PC-3 (cell line): ENCODE data around the gene KCNH8. TPM values are rescaled to one million over a fixed set of nuclear protein-coding genes. Genes with fewer than 3 reads are reported as not detected.

Source experiments
- ATAC-seq: fragments of 200-7000 bp; cut with Tn5 transposase; 2 replicates; pipeline ENCODE4 v1.9.1; 2020; ENCODE audit warnings: mild to moderate bottlenecking, moderate library complexity
- BruUV-seq: library from RNA; stranded (reverse); fragments of 400-500 nt; replicated peaks from 2 replicates; lab custom pipeline; 2021; lab: Mats Ljungman, UMichigan
- CTCF ChIA-PET: fragments of 300-600 bp; sonication (Branson Sonifier 250); formaldehyde crosslinking; loops from one replicate; lab custom pipeline; 2022; ENCODE audit warnings: antibody characterized with exemption; lab: Charles Lee
- POLR2A ChIA-PET: fragments of 300-600 bp; sonication (Branson Sonifier 250); formaldehyde crosslinking; loops from one replicate; lab custom pipeline; 2022; ENCODE audit warnings: antibody characterized with exemption; ENCODE audit not compliant: unreplicated experiment; lab: Charles Lee
- DNase-seq: peaks from one replicate; pipeline ENCODE4 v3.0.0-alpha.2; 2015
- H2AFZ ChIP-seq: fragments of 300-600 bp; sonication (generic); 2 replicates; pipeline ENCODE4 v1.6.0; 2016; ENCODE audit warnings: antibody characterized with exemption, low read length
- H3F3A ChIP-seq: fragments of 300-600 bp; sonication (generic); one replicate; pipeline ENCODE4 v1.6.0; 2017; ENCODE audit warnings: antibody characterized with exemption, low read length, control low read depth, mild to moderate bottlenecking; ENCODE audit not compliant: unreplicated experiment
- H3K27ac ChIP-seq: fragments of 300-600 bp; sonication (generic); 2 replicates; pipeline ENCODE4 v1.5.1; 2016; ENCODE audit warnings: mild to moderate bottlenecking, low read length
- H3K27me3 ChIP-seq: fragments of 300-600 bp; sonication (generic); 2 replicates; pipeline ENCODE4 v1.6.1; 2016; ENCODE audit warnings: low read length, mixed read lengths
- H3K36me3 ChIP-seq: fragments of 300-600 bp; sonication (generic); 2 replicates; pipeline ENCODE4 v1.6.1; 2016; ENCODE audit warnings: low read depth, mixed run types, low read length, mixed read lengths
- H3K4me1 ChIP-seq: fragments of 300-600 bp; sonication (generic); 2 replicates; pipeline ENCODE4 v1.5.1; 2016; ENCODE audit warnings: low read length; ENCODE audit not compliant: insufficient read depth
- H3K4me2 ChIP-seq: fragments of 300-600 bp; sonication (generic); 2 replicates; pipeline ENCODE4 v1.6.0; 2016; ENCODE audit warnings: low read length
- H3K4me3 ChIP-seq: fragments of 300-600 bp; sonication (generic); 2 replicates; pipeline ENCODE4 v1.5.1; 2016; ENCODE audit warnings: mild to moderate bottlenecking, low read length, mixed read lengths
- H3K79me2 ChIP-seq: fragments of 300-600 bp; sonication (generic); 2 replicates; pipeline ENCODE4 v1.6.1; 2017; ENCODE audit warnings: low read length, mixed read lengths
- H3K9ac ChIP-seq: fragments of 300-600 bp; sonication (generic); 2 replicates; pipeline ENCODE4 v1.6.0; 2016; ENCODE audit warnings: mild to moderate bottlenecking, low read length
- H3K9me2 ChIP-seq: fragments of 300-600 bp; sonication (generic); replicated peaks from 2 replicates; pipeline ENCODE4 v1.6.1; 2016; ENCODE audit warnings: mixed run types, low read length, mixed read lengths
- H3K9me3 ChIP-seq: fragments of 300-600 bp; sonication (generic); 2 replicates; pipeline ENCODE4 v1.6.1; 2016; ENCODE audit warnings: low read length, mixed read lengths
- H4K20me1 ChIP-seq: fragments of 300-600 bp; sonication (generic); 2 replicates; pipeline ENCODE4 v1.6.1; 2016; ENCODE audit warnings: low read length, mixed read lengths
- EZH2 ChIP-seq: fragments of 300-600 bp; sonication (generic); IDR thresholded peaks from one replicate; pipeline ENCODE4 v1.6.1; 2017; ENCODE audit warnings: antibody characterized with exemption, mild to moderate bottlenecking, low read length; ENCODE audit not compliant: unreplicated experiment
- EZH2phosphoT487 ChIP-seq: fragments of 300-600 bp; sonication (generic); IDR thresholded peaks from 2 replicates; pipeline ENCODE4 v1.6.1; 2018; ENCODE audit warnings: mild to moderate bottlenecking, antibody characterized with exemption, low read length, borderline replicate concordance
- intact Hi-C: fragments of 100-400 bp; cut with micrococcal nuclease; formaldehyde crosslinking; loops from 2 replicates; pipeline ENCODE4 v1.9.0; 2023
- total RNA-seq: library from RNA; depleted of rRNA; stranded (reverse); fragments of >200 nt; gene quantifications from 2 replicates; pipeline ENCODE4 v1.2.3, GENCODE V29; 2014
- TF ChIP-seq, protein P1 (sequence below): fragments of 300-600 bp; sonication (generic); conservative IDR thresholded peaks from 2 replicates; pipeline ENCODE4 v1.5.1; 2017; ENCODE audit warnings: antibody characterized with exemption, low read depth, mild to moderate bottlenecking, low read length

KCNH8 gene
- total RNA-seq, 1 experiment from 2014 or later, result not detected

DNA sequence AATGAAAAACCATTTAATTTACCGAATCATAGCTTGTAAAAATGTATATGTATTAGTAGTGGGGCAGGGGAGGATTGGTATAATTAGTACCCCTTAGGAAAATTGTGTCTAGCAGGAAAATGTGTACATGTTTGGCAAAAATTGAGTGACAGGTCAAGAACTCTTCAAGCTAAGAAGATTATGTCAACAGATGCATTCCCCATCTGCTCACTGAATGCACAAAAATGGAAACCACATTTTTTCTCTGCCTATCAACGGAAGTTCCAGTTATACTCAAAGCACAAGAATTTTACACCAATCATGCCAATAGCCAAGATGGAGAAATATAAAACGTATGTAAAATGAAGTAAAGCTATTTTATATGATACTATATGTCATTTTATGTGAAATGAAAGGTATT is 377.8 kb downstream of the KCNH8 start:
- TF ChIP-seq, protein P1, sequence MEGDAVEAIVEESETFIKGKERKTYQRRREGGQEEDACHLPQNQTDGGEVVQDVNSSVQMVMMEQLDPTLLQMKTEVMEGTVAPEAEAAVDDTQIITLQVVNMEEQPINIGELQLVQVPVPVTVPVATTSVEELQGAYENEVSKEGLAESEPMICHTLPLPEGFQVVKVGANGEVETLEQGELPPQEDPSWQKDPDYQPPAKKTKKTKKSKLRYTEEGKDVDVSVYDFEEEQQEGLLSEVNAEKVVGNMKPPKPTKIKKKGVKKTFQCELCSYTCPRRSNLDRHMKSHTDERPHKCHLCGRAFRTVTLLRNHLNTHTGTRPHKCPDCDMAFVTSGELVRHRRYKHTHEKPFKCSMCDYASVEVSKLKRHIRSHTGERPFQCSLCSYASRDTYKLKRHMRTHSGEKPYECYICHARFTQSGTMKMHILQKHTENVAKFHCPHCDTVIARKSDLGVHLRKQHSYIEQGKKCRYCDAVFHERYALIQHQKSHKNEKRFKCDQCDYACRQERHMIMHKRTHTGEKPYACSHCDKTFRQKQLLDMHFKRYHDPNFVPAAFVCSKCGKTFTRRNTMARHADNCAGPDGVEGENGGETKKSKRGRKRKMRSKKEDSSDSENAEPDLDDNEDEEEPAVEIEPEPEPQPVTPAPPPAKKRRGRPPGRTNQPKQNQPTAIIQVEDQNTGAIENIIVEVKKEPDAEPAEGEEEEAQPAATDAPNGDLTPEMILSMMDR, result no peak
- TF ChIP-seq EZH2phosphoT487 (no peak), EZH2 (no peak)
- Histone ChIP-seq H3K4me3 (no peak overlapping the region), H3K27me3 (no peaks in the 10 kb centered on the region), H4K20me1 (no peaks in the 10 kb centered on the region), H2AFZ (no peak overlapping the region), H3K4me1 (no peaks in the 10 kb centered on the region), H3K4me2 (no peak overlapping the region), H3K36me3 (no peaks in the 10 kb centered on the region), H3K9ac (no peak overlapping the region), H3F3A (no peaks in the 10 kb centered on the region), H3K79me2 (no peaks in the 10 kb centered on the region), H3K27ac (no peak overlapping the region), H3K9me2 (no peaks in the 10 kb centered on the region), H3K9me3 (no peaks in the 10 kb centered on the region)
- BruUV-seq, result no TSS peak
- intact Hi-C loops, result no loop called here
- DNase-seq, result no peak
- ATAC-seq, result no peak
- ChIA-PET POLR2A (no interaction called here), CTCF (no interaction called here)

GRCh38 chr3:19527746-19528145 is 379.4 kb downstream of the KCNH8 start:
- ATAC-seq, result no peak
- no peaks in the 10 kb centered on the region for H3K79me2 ChIP-seq
- no peaks in the 10 kb centered on the region for H3F3A ChIP-seq
- H3K4me1 ChIP-seq, result no peaks in the 10 kb centered on the region
- CTCF ChIA-PET, result no interaction called here
- no peaks in the 10 kb centered on the region for H3K9me3 ChIP-seq
- intact Hi-C loops, result no loop called here
- H3K27me3 ChIP-seq, result no peaks in the 10 kb centered on the region
- DNase-seq, result no peak
- no peak overlapping the region for H2AFZ ChIP-seq
- no peaks in the 10 kb centered on the region for H4K20me1 ChIP-seq
- POLR2A ChIA-PET, result no interaction called here
- no peak overlapping the region for H3K27ac ChIP-seq
- H3K36me3 ChIP-seq, result no peaks in the 10 kb centered on the region
- H3K9me2 ChIP-seq, result no peaks in the 10 kb centered on the region
- TF ChIP-seq, protein P1, result no peak
- no peak for TF ChIP-seq EZH2phosphoT487
- TF ChIP-seq EZH2, result no peak
- no peak overlapping the region for H3K4me3 ChIP-seq
- no TSS peak for BruUV-seq
- no peak overlapping the region for H3K9ac ChIP-seq
- no peak overlapping the region for H3K4me2 ChIP-seq

DNA sequence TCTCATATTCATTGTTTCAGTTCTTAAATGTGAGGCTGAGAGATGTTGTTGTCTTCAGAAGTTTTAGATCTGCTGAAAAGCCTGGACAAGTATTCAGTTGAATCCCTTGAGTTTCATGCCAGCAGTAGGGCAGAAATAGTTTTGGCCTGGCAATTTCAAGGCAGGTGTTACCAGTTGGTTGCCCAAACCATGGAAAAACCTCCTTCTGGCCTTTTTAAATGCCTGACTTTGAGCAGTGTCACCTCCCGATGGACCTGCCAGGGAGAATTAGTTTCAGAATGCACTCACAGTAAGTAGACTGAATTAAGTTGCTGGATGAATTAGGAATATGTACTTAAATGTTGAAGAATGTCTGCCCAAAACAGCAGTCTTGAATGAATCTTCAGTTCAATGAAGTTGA is 383.1 kb downstream of the KCNH8 start:
- H3K4me2 ChIP-seq, result no peak overlapping the region

More for the DNA sequence above, 383.1 kb downstream of the KCNH8 start:
- TF ChIP-seq, protein P1, result no peak
- TF ChIP-seq EZH2phosphoT487, result no peak
- TF ChIP-seq EZH2, result no peak
- intact Hi-C loops, result no loop called here
- BruUV-seq, result no TSS peak
- Histone ChIP-seq H3K9me2 (no peaks in the 10 kb centered on the region), H3K36me3 (no peaks in the 10 kb centered on the region), H3K9me3 (no peaks in the 10 kb centered on the region), H4K20me1 (no peaks in the 10 kb centered on the region), H3K79me2 (no peaks in the 10 kb centered on the region), H3K4me3 (no peak overlapping the region), H3K27me3 (no peaks in the 10 kb centered on the region), H3K27ac (no peak overlapping the region), H3K9ac (no peak overlapping the region), H3K4me1 (no peaks in the 10 kb centered on the region), H3F3A (no peaks in the 10 kb centered on the region), H2AFZ (no peak overlapping the region)
- ATAC-seq (no peak), DNase-seq (no peak)
- ChIA-PET POLR2A (no interaction called here), CTCF (no interaction called here)
